Peyer's patch (tissue), 4 donors: ENCODE results near the gene PCGF3. TPM values are rescaled to one million over a fixed set of nuclear protein-coding genes. Genes with fewer than 3 reads are reported as not detected.

Experiments
- DNase-seq, 3 donors: peaks; one replicate each; pipeline ENCODE4 v3.0.0-alpha.2; 2017 to 2019
- H3K27ac ChIP-seq, 4 donors: fragments of 200-600 bp; sonication (generic); one replicate each; pipeline ENCODE4 v1.5.1; 2016 to 2019
- H3K27me3 ChIP-seq, 2 donors: fragments of 200-600 bp; sonication (generic); one replicate each; pipeline ENCODE4 v1.5.1; 2019
- H3K36me3 ChIP-seq, 3 donors: fragments of 200-600 bp; sonication (generic); one replicate each; pipeline ENCODE4 v1.5.1; 2016 to 2019
- H3K4me1 ChIP-seq, 4 donors: fragments of 200-600 bp; sonication (generic); one replicate each; pipeline ENCODE4 v1.5.1; 2016 to 2019
- H3K4me3 ChIP-seq, 4 donors: fragments of 200-600 bp; sonication (generic); 1 replicate in 3 of 4; 2 replicates in 1 of 4; pipeline ENCODE4 v1.5.1; 2016 to 2019; ENCODE audit warnings: mild to moderate bottlenecking in 1 of 4
- H3K9me3 ChIP-seq, 4 donors: fragments of 200-600 bp; sonication (generic); one replicate each; pipeline ENCODE4 v1.5.1; 2016 to 2019; ENCODE audit warnings: mild to moderate bottlenecking in 1 of 4
- POLR2A ChIP-seq, 2 donors: fragments of 450-650 bp; IDR thresholded peaks; one replicate each; pipeline ENCODE4 v1.5.1; 2017; ENCODE audit warnings: antibody characterized with exemption in 2 of 2, mild to moderate bottlenecking in 2 of 2, moderate library complexity in 2 of 2
- total RNA-seq, 4 donors: library from RNA; depleted of rRNA; stranded (reverse); fragments of >200 nt; gene quantifications; one replicate each; pipeline ENCODE4 v1.1.0, GENCODE V29; 2016
- TF ChIP-seq, protein P1 (sequence below), 6 experiments: fragments of 450-650 bp in 4 of 6; fragments of 200-600 bp in 2 of 6; sonication (generic) in 1 of 6; IDR thresholded peaks; one replicate each; pipeline ENCODE4 v1.5.1; 2017 to 2019; ENCODE audit warnings: antibody characterized with exemption in 6 of 6, mild to moderate bottlenecking in 3 of 6, moderate library complexity in 1 of 6

Gene PCGF3
- total RNA-seq, 4 donors from 2014 or later, result 58.3 to 168 (median 93.0) TPM

DNA sequence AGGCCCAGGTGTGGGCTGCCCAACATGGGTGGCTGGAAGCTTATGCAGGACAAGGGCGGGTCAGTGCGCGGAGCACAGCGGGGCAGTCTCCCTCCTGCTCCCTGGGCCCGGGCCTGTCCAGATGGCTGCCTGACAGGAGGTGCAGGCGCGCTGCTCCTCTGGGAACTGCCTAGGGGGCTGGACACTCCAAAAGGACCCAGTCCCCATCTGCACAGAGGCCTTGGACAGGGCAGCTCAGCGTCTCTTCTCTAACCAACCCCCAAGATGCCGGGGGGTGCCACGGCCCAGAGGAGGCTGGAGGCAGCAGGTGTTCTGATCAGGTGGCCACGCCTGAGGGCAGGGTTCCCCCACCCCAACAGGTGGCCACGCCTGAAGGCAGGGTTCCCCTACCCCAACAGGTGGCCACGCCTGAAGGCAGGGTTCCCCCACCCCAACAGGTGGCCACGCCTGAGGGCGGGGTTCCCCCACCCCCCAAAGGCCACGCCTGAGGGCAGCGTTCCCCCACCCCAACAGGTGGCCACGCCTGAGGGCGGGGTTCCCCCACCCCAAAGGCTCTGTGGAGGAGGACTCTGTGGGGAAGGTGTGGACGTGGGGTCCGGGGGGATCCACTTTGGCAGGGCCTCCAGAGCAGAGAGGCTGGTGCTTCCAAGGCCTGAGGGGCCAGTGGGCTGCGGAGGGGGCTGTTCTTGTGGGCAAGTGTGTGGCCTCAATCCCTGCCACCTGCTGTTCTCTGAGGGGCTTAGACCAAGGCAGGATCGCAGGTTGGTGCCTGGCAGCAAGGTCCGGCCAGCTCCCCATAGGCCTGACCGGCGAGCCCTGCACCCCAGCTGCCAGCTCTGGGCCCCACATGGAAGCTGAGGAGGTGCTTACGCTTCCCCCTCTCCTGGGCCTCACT, 84.2 kb downstream of the PCGF3 start:
- H3K4me1 ChIP-seq, result peaks cover 0 to 45% (median 27%) of the 10 kb centered on the region in 4 donors
- DNase-seq, result no peak
- H3K4me3 ChIP-seq, result no peak overlapping the region
- TF ChIP-seq, protein P1, sequence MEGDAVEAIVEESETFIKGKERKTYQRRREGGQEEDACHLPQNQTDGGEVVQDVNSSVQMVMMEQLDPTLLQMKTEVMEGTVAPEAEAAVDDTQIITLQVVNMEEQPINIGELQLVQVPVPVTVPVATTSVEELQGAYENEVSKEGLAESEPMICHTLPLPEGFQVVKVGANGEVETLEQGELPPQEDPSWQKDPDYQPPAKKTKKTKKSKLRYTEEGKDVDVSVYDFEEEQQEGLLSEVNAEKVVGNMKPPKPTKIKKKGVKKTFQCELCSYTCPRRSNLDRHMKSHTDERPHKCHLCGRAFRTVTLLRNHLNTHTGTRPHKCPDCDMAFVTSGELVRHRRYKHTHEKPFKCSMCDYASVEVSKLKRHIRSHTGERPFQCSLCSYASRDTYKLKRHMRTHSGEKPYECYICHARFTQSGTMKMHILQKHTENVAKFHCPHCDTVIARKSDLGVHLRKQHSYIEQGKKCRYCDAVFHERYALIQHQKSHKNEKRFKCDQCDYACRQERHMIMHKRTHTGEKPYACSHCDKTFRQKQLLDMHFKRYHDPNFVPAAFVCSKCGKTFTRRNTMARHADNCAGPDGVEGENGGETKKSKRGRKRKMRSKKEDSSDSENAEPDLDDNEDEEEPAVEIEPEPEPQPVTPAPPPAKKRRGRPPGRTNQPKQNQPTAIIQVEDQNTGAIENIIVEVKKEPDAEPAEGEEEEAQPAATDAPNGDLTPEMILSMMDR (IDR thresholded peaks at IDR 0.05), result no peak
- TF ChIP-seq POLR2A (IDR thresholded peaks at IDR 0.05), result no peak
- H3K27ac ChIP-seq, result no peak overlapping the region
- no peaks in the 10 kb centered on the region for H3K36me3 ChIP-seq
- peaks cover 0 to 44% of the 10 kb centered on the region in 2 donors for H3K27me3 ChIP-seq
- H3K9me3 ChIP-seq, result peaks cover 0 to 3% (median 0%) of the 10 kb centered on the region in 4 donors

DNA sequence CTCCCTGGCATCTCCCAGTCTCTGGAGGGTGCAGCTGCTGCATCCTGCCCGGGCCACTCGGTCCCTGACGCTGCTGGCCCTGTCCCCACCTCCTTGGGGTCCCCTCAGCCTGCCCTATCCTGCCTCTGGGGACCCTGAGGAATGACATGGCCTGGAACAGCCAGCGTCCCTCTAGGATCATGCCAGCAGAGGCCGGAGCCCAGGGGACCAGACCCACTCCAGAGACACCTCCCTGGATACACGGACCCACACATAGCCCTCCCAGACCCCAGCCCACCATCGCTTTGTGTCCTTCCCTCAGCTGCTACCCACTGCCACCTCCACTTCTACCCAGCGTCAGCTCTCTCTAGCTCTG, 84.8 kb downstream of the PCGF3 start:
- Histone ChIP-seq H3K4me3 (no peak overlapping the region), H3K27ac (no peak overlapping the region), H3K4me1 (peaks cover 0 to 46% (median 33%) of the 10 kb centered on the region in 4 donors), H3K36me3 (no peaks in the 10 kb centered on the region), H3K27me3 (peaks cover 0 to 44% of the 10 kb centered on the region in 2 donors), H3K9me3 (peaks cover 0 to 3% (median 0%) of the 10 kb centered on the region in 4 donors)
- no peak for DNase-seq
- TF ChIP-seq, protein P1 (IDR thresholded peaks at IDR 0.05), result no peak

DNA sequence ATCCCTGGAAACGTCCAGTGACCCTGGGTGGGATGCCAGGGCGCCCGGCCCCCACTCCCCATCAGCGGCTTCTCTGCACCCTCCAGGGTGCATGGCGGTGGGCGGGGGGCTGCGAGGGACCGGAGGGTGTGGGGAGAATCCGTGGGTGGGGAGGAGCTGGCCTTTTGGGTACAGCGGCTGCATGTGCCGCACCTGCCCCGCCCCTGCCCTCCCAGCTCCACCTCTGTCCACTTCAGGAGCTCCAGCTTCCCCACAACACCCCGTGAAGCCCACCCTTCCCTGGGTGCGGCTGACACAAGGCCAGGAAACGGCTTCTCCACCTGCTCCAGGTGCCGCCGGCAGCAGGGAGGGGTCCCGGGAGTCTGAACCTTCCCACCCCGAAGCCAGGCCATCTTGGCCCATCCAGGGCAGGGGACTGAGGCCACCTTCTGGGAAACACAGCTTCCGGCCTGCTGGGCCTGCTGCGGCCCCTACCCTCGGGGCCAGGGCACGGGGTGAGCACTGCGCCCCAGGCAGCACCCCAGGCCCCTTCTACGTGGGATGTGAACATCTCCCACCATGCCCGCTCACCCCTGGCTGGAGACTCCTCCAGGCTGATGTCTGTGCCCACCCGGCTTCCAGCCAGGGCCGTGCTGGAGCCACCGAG, 85.7 kb downstream of the PCGF3 start:
- no peak overlapping the region for H3K27ac ChIP-seq
- H3K36me3 ChIP-seq, result no peaks in the 10 kb centered on the region
- H3K4me3 ChIP-seq, result no peak overlapping the region
- no peak for DNase-seq
- peaks cover 0 to 3% (median 0%) of the 10 kb centered on the region in 4 donors for H3K9me3 ChIP-seq
- no peak for TF ChIP-seq POLR2A (IDR thresholded peaks at IDR 0.05)
- TF ChIP-seq, protein P1 (IDR thresholded peaks at IDR 0.05), result no peak
- H3K27me3 ChIP-seq, result peaks cover 0 to 38% of the 10 kb centered on the region in 2 donors
- peaks cover 0 to 42% (median 27%) of the 10 kb centered on the region in 4 donors for H3K4me1 ChIP-seq

DNA sequence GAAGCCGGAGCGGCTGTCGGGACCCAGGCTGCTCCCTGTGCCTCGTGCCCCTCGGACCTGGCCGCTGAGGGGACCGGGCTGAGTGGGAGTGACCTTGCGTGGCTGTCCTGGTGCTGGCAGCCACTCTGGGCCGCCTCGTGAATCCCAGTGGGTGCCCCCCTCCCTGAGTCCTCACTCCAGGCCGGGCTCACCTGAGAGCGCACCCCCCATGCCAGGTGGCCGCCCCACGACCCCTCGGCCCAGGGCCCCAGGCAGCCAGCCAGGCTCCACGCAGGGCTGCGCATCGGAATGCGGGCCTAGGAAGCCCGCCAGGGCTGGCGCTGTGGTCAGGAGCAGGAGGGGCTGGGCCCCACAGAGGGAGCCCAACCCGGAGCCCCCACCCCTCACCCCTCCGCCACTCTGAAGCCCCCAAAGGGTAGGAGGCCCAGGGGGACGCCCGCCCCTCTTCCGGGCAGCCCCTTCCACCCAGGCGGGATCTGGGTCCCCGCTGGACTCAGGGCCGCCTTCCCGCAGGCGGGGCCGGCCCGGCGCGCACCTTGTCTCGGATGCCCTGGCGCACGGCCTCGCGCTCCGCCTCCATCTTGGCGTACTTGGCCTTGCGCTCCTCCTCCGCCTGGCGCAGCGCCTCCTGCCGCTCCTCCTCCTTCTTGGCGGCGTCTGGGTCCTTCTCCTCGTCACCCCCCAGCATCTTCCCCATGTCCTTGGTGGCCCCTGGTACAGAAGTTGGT, 86.4 kb downstream of the PCGF3 start:
- H3K4me1 ChIP-seq, result peaks cover 0 to 36% (median 25%) of the 10 kb centered on the region in 4 donors
- no peak overlapping the region for H3K27ac ChIP-seq
- peak in 1 of 3 donors; percentile 63 for DNase-seq
- no peaks in the 10 kb centered on the region for H3K36me3 ChIP-seq
- peaks cover 0 to 3% (median 0%) of the 10 kb centered on the region in 4 donors for H3K9me3 ChIP-seq
- TF ChIP-seq POLR2A (IDR thresholded peaks at IDR 0.05), result no peak
- peak overlapping the region; percentile 5 to 38 (median 32) for H3K4me3 ChIP-seq
- peaks cover 0 to 31% of the 10 kb centered on the region in 2 donors for H3K27me3 ChIP-seq

DNA sequence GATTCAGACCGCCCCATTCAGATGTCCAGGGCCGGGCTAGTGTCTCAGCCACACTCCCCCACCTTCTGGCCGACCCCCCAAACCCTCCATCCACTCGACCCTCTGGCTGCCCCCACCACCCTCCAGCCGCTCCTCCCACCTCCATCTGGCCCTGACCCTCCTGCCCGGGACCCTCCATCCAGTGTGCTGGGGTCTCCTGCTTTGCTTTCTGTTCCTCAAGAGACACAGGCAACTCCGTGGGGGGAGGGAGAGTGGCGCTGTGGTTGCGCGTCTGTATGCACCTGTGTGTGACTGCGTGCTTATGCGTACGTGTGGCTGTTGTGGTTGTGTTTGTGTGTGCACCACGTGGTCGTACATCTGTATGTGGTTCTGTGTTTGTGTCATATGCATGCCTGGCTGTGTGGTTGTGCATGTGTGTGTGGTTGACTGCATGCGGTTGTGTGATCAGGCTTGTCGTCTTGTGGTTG, 87.0 kb downstream of the PCGF3 start:
- no peaks in the 10 kb centered on the region for H3K36me3 ChIP-seq
- peaks cover 0 to 3% (median 0%) of the 10 kb centered on the region in 4 donors for H3K9me3 ChIP-seq
- peak overlapping the region; percentile 5 to 38 (median 32) for H3K4me3 ChIP-seq
- H3K27ac ChIP-seq, result no peak overlapping the region
- peaks cover 0 to 30% of the 10 kb centered on the region in 2 donors for H3K27me3 ChIP-seq
- TF ChIP-seq POLR2A (IDR thresholded peaks at IDR 0.05), result no peak
- TF ChIP-seq, protein P1 (IDR thresholded peaks at IDR 0.05), result no peak
- H3K4me1 ChIP-seq, result peaks cover 0 to 36% (median 25%) of the 10 kb centered on the region in 4 donors
- DNase-seq, result peak in 2 of 3 donors; percentile 31 to 66
